ENCODE data around the gene IGF2BP3.

Gene IGF2BP3

GRCh38 chr7:23347682-23348180 is 122.6 kb downstream of the IGF2BP3 start:
- Histone ChIP-seq H3K36me3 (ENCODE audit: insufficient read depth, low read length) (no peaks in the 10 kb centered on the region), H3K4me1 (ENCODE audit: insufficient read depth, low read length) (no peaks in the 10 kb centered on the region), H3K27ac (ENCODE audit: low read depth, low read length) (no peak overlapping the region), H3K4me3 (ENCODE audit: low read depth in 1 of 2, low read length in 2 of 2) (no peak overlapping the region), H3K9me3 (ENCODE audit: low read length) (no peaks in the 10 kb centered on the region), H3K27me3 (ENCODE audit: control insufficient read depth in 1 of 2, insufficient read depth in 2 of 2, low read length in 2 of 2) (no peaks in the 10 kb centered on the region), H3K9ac (ENCODE audit: low read length) (no peak overlapping the region)

DNA sequence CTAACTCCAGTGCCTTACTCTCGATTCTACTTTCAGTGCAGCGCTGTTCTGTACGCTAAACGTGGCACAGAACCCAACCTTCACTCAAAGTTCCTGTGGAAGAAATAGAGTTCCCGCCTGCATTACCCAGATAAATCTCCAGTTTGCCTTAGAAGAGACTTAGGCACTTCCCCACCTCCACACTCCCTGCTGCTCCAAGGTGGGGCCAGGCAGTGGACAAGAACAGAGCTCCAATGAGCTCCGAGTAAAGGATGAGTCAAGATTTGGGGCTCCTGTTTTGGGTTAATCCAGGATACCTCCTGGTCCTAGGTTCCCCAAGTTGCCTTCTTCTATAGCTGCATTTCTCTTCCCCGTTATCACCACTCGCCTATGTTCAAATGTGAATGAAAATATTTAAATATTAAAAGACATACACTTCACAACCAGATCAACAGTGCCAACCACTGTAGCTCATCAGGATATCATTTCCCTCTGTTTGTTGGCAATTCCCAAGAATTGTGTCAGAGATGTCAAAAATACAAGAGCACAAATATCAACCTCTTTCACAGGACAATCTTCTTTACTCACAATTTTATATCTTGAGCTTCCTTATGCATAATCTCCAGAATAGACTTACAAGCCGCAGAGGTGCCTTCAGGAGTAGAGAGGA is 123.1 kb downstream of the IGF2BP3 start:
- Histone ChIP-seq H3K27me3 (ENCODE audit: control insufficient read depth in 1 of 2, insufficient read depth in 2 of 2, low read length in 2 of 2) (no peaks in the 10 kb centered on the region), H3K9me3 (ENCODE audit: low read length) (no peaks in the 10 kb centered on the region), H3K4me3 (ENCODE audit: low read depth in 1 of 2, low read length in 2 of 2) (no peak overlapping the region), H3K36me3 (ENCODE audit: insufficient read depth, low read length) (no peaks in the 10 kb centered on the region), H3K27ac (ENCODE audit: low read depth, low read length) (no peak overlapping the region), H3K9ac (ENCODE audit: low read length) (no peak overlapping the region), H3K4me1 (ENCODE audit: insufficient read depth, low read length) (no peaks in the 10 kb centered on the region)

GRCh38 chr7:23346316-23346715 is 124.0 kb downstream of the IGF2BP3 start:
- Histone ChIP-seq H3K27ac (ENCODE audit: low read depth, low read length) (no peak overlapping the region), H3K9me3 (ENCODE audit: low read length) (no peaks in the 10 kb centered on the region), H3K9ac (ENCODE audit: low read length) (no peak overlapping the region), H3K27me3 (ENCODE audit: control insufficient read depth in 1 of 2, insufficient read depth in 2 of 2, low read length in 2 of 2) (no peaks in the 10 kb centered on the region), H3K36me3 (ENCODE audit: insufficient read depth, low read length) (no peaks in the 10 kb centered on the region), H3K4me3 (ENCODE audit: low read depth in 1 of 2, low read length in 2 of 2) (no peak overlapping the region), H3K4me1 (ENCODE audit: insufficient read depth, low read length) (no peaks in the 10 kb centered on the region)

- H3K9me3 ChIP-seq (ENCODE audit: low read length): no peaks in the 10 kb centered on the region
- H3K27me3 ChIP-seq (ENCODE audit: control insufficient read depth in 1 of 2, insufficient read depth in 2 of 2, low read length in 2 of 2): no peaks in the 10 kb centered on the region
- no peaks in the 10 kb centered on the region for H3K4me1 ChIP-seq (ENCODE audit: insufficient read depth, low read length)
- H3K36me3 ChIP-seq (ENCODE audit: insufficient read depth, low read length): no peaks in the 10 kb centered on the region
- no peak overlapping the region for H3K9ac ChIP-seq (ENCODE audit: low read length)
- no peak overlapping the region for H3K27ac ChIP-seq (ENCODE audit: low read depth, low read length)
- H3K4me3 ChIP-seq (ENCODE audit: low read depth in 1 of 2, low read length in 2 of 2): no peak overlapping the region
Measured at GRCh38 chr7:23345601-23346000, 124.7 kb downstream of the IGF2BP3 start.

GRCh38 chr7:23343806-23344475 is 126.3 kb downstream of the IGF2BP3 start:
- Histone ChIP-seq H3K9me3 (ENCODE audit: low read length) (no peaks in the 10 kb centered on the region), H3K27ac (ENCODE audit: low read depth, low read length) (no peak overlapping the region), H3K4me3 (ENCODE audit: low read depth in 1 of 2, low read length in 2 of 2) (no peak overlapping the region), H3K36me3 (ENCODE audit: insufficient read depth, low read length) (no peaks in the 10 kb centered on the region), H3K9ac (ENCODE audit: low read length) (no peak overlapping the region), H3K4me1 (ENCODE audit: insufficient read depth, low read length) (no peaks in the 10 kb centered on the region), H3K27me3 (ENCODE audit: control insufficient read depth in 1 of 2, insufficient read depth in 2 of 2, low read length in 2 of 2) (no peaks in the 10 kb centered on the region)

- H3K27me3 ChIP-seq (ENCODE audit: control insufficient read depth in 1 of 2, insufficient read depth in 2 of 2, low read length in 2 of 2): no peaks in the 10 kb centered on the region
Measured at GRCh38 chr7:23343102-23343501, 127.2 kb downstream of the IGF2BP3 start.

GRCh38 chr7:23341846-23342598 is 128.3 kb downstream of the IGF2BP3 start:
- no peaks in the 10 kb centered on the region for H3K4me1 ChIP-seq (ENCODE audit: insufficient read depth, low read length)
- H3K27me3 ChIP-seq (ENCODE audit: control insufficient read depth in 1 of 2, insufficient read depth in 2 of 2, low read length in 2 of 2): no peaks in the 10 kb centered on the region
- no peak overlapping the region for H3K4me3 ChIP-seq (ENCODE audit: low read depth in 1 of 2, low read length in 2 of 2)
- no peaks in the 10 kb centered on the region for H3K9me3 ChIP-seq (ENCODE audit: low read length)
- H3K27ac ChIP-seq (ENCODE audit: low read depth, low read length): no peak overlapping the region
- H3K9ac ChIP-seq (ENCODE audit: low read length): no peak overlapping the region
- H3K36me3 ChIP-seq (ENCODE audit: insufficient read depth, low read length): no peaks in the 10 kb centered on the region

More at GRCh38 chr7:23343102-23343501, 127.2 kb downstream of the IGF2BP3 start:
- Histone ChIP-seq H3K36me3 (ENCODE audit: insufficient read depth, low read length) (no peaks in the 10 kb centered on the region), H3K9me3 (ENCODE audit: low read length) (no peaks in the 10 kb centered on the region), H3K4me3 (ENCODE audit: low read depth in 1 of 2, low read length in 2 of 2) (no peak overlapping the region), H3K27ac (ENCODE audit: low read depth, low read length) (no peak overlapping the region), H3K9ac (ENCODE audit: low read length) (no peak overlapping the region), H3K4me1 (ENCODE audit: insufficient read depth, low read length) (no peaks in the 10 kb centered on the region)

DNA sequence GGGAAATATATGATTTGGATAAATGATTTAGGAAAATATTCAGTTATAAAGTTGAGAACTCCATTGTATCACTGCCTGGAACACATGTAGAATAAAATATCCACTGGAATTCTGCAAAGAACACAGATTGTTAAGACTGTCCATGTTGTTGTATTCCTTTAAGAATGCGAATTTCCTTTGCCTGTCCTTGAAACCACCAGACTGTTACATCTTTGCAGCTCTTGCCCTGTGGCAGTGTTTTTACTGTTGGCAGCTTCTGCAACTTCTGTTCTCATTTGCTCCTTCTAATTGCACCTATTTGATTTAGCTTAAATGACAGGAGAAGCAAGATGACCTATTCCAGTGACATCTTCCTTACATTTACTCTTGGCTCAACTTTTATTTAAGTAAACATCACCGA is 131.4 kb downstream of the IGF2BP3 start:
- Histone ChIP-seq H3K9ac (ENCODE audit: low read length) (no peak overlapping the region), H3K36me3 (ENCODE audit: insufficient read depth, low read length) (no peaks in the 10 kb centered on the region), H3K9me3 (ENCODE audit: low read length) (no peaks in the 10 kb centered on the region), H3K27me3 (ENCODE audit: control insufficient read depth in 1 of 2, insufficient read depth in 2 of 2, low read length in 2 of 2) (no peaks in the 10 kb centered on the region), H3K4me3 (ENCODE audit: low read depth in 1 of 2, low read length in 2 of 2) (no peak overlapping the region), H3K4me1 (ENCODE audit: insufficient read depth, low read length) (peaks cover 7% of the 10 kb centered on the region), H3K27ac (ENCODE audit: low read depth, low read length) (no peak overlapping the region)

GRCh38 chr7:23338439-23338838 is 131.9 kb downstream of the IGF2BP3 start:
- Histone ChIP-seq H3K27me3 (ENCODE audit: control insufficient read depth in 1 of 2, insufficient read depth in 2 of 2, low read length in 2 of 2) (no peaks in the 10 kb centered on the region), H3K4me1 (ENCODE audit: insufficient read depth, low read length) (peaks cover 7% of the 10 kb centered on the region), H3K9ac (ENCODE audit: low read length) (no peak overlapping the region), H3K4me3 (ENCODE audit: low read depth in 1 of 2, low read length in 2 of 2) (no peak overlapping the region), H3K27ac (ENCODE audit: low read depth, low read length) (no peak overlapping the region), H3K36me3 (ENCODE audit: insufficient read depth, low read length) (no peaks in the 10 kb centered on the region), H3K9me3 (ENCODE audit: low read length) (no peaks in the 10 kb centered on the region)

DNA sequence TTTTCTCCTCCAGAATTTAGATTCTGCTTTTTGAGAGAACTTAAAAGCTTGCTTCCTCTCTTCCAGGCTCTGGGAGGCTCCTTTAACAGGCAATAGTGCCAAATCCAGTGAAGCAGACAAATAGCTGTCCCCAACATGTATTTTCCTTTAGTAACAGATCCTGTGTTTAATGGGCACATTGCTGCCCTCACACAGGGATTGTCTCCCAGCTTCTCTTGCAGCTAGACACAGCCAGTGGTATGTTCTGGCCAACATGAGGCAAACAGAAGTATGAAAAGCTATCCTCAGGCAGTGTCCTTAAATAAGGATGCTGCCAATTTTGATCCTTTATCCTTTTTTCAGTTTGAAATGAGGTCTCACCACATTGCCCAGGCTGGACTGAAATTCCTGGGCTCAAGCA is 132.9 kb downstream of the IGF2BP3 start:
- H3K27me3 ChIP-seq (ENCODE audit: control insufficient read depth in 1 of 2, insufficient read depth in 2 of 2, low read length in 2 of 2): no peaks in the 10 kb centered on the region
- H3K9me3 ChIP-seq (ENCODE audit: low read length): no peaks in the 10 kb centered on the region
- peaks cover 10% of the 10 kb centered on the region for H3K4me1 ChIP-seq (ENCODE audit: insufficient read depth, low read length)
- no peak overlapping the region for H3K9ac ChIP-seq (ENCODE audit: low read length)
- no peak overlapping the region for H3K4me3 ChIP-seq (ENCODE audit: low read depth in 1 of 2, low read length in 2 of 2)
- H3K27ac ChIP-seq (ENCODE audit: low read depth, low read length): no peak overlapping the region
- no peaks in the 10 kb centered on the region for H3K36me3 ChIP-seq (ENCODE audit: insufficient read depth, low read length)

- Histone ChIP-seq H3K4me1 (ENCODE audit: insufficient read depth, low read length) (peaks cover 12% of the 10 kb centered on the region), H3K9ac (ENCODE audit: low read length) (no peak overlapping the region), H3K36me3 (ENCODE audit: insufficient read depth, low read length) (no peaks in the 10 kb centered on the region), H3K4me3 (ENCODE audit: low read depth in 1 of 2, low read length in 2 of 2) (no peak overlapping the region), H3K27ac (ENCODE audit: low read depth, low read length) (no peak overlapping the region), H3K27me3 (ENCODE audit: control insufficient read depth in 1 of 2, insufficient read depth in 2 of 2, low read length in 2 of 2) (no peaks in the 10 kb centered on the region), H3K9me3 (ENCODE audit: low read length) (no peaks in the 10 kb centered on the region)
Measured at GRCh38 chr7:23336799-23337283, 133.4 kb downstream of the IGF2BP3 start.
